ENCODE data around the gene RBPJL. TPM values are rescaled to one million over a fixed set of nuclear protein-coding genes. Genes with fewer than 3 reads are reported as not detected.

Gene RBPJL
- total and polyA plus RNA-seq, 2 of the 13 experiments (the other 11 are each of a cell fraction or from before 2014, with no cell fraction given), result not detected

DNA sequence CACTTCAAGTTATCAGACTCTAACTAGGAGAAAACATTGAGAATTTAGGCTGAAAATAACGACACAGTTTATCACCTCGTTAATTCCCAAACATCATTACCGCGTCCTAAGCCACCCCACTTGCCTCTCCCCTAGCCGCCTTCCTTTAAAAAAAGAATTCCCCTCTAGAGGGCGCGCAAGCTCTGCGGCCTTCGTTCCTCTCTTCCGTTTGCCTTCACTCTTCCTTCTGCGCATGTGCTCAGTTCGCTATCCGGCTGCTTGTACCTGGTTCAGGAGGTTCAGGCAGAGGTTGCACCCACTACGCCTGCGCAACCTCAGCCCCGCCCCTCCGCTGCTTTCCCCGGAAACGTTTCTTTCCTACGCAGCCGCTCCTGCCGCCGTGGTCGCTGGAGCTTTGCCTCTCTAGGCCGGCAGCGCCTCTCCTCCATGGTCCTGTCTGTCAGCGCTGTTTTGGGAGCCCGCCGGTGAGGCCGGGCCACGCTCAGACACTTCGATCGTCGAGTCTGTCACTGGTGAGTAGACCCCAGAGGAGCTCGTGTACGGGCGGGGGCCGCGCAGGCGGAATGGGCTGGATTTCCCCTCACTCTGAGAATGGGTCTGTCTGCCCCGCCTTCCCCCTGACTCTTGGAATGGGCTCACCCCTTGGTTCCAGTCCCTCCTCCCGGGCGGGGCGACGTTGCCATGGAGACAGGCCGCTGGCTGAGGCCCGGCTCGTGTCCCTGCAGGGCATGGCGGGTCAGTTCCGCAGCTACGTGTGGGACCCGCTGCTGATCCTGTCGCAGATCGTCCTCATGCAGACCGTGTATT lies 56.4 kb downstream of the RBPJL start, which contains the start of gene SYS1 (continued):
- no peak for TF ChIP-seq MAFK (conservative IDR thresholded peaks at IDR 0.05 in 1 of 2, IDR thresholded peaks at IDR 0.05 in 1 of 2; ENCODE audit: low read length in 2 of 2)
- no peak; the same call in 1 of the 2 replicates for TF ChIP-seq ZNF264 (CRISPR knock-in tag; IDR thresholded peaks at IDR 0.05)
- TF ChIP-seq ZNF33B (CRISPR knock-in tag; IDR thresholded peaks at IDR 0.05), result peak; percentile 90
- TF ChIP-seq SRY (CRISPR knock-in tag; IDR thresholded peaks at IDR 0.05), result peak; percentile 99
- peak; percentile 92 for TF ChIP-seq POLR2AphosphoS5 (IDR thresholded peaks at IDR 0.05; ENCODE audit: low read depth, low read length)
- TF ChIP-seq ATAD3A (CRISPR knock-in tag; IDR thresholded peaks at IDR 0.05), result peak; percentile 64; the same call in 1 of the 2 replicates
- TF ChIP-seq NKX3-1 (CRISPR knock-in tag; IDR thresholded peaks at IDR 0.05), result peak; percentile 91
- no peak for TF ChIP-seq SMARCC2 (IDR thresholded peaks at IDR 0.05)
- peak; percentile 88 for TF ChIP-seq ZZZ3 (CRISPR knock-in tag; IDR thresholded peaks at IDR 0.05; ENCODE audit: borderline replicate concordance)
- TF ChIP-seq ZNF644 (CRISPR knock-in tag; IDR thresholded peaks at IDR 0.05; ENCODE audit: low read depth), result no peak
- TF ChIP-seq RBM39 (IDR thresholded peaks at IDR 0.05; ENCODE audit: low read depth, low read length, poor library complexity, severe bottlenecking), result peak; percentile 98
- peak; percentile 75 for TF ChIP-seq ZNF547 (CRISPR knock-in tag; IDR thresholded peaks at IDR 0.05)
- TF ChIP-seq ZNF17 (CRISPR knock-in tag; IDR thresholded peaks at IDR 0.05), result no peak
- TF ChIP-seq ZFP90 (CRISPR knock-in tag; IDR thresholded peaks at IDR 0.05; ENCODE audit: borderline replicate concordance), result peak; percentile 96
- TF ChIP-seq ZNF343 (CRISPR knock-in tag; IDR thresholded peaks at IDR 0.05), result peak; percentile 99
- peak; percentile 33; the same call in 1 of the 2 replicates for TF ChIP-seq CHD2 (IDR thresholded peaks at IDR 0.05; ENCODE audit: low read depth, low read length)
- TF ChIP-seq ZNF441 (CRISPR knock-in tag; IDR thresholded peaks at IDR 0.05; ENCODE audit: borderline replicate concordance), result peak; percentile 76; the same call in 1 of the 2 replicates
- peak; percentile 61; the same call in 1 of the 2 replicates for TF ChIP-seq ZNF790 (CRISPR knock-in tag; IDR thresholded peaks at IDR 0.05; ENCODE audit: borderline replicate concordance)
- TF ChIP-seq IRF2 (CRISPR knock-in tag; IDR thresholded peaks at IDR 0.05), result peak; percentile 93
- TF ChIP-seq ZNF546 (CRISPR knock-in tag; conservative IDR thresholded peaks at IDR 0.05), result no peak; the same call in 1 of the 2 replicates
- TF ChIP-seq ZBTB20 (CRISPR knock-in tag; IDR thresholded peaks at IDR 0.05; ENCODE audit: borderline replicate concordance, low read depth), result peak; percentile 95; the same call in 1 of the 2 replicates
- TF ChIP-seq ZNF75D (CRISPR knock-in tag; IDR thresholded peaks at IDR 0.05; ENCODE audit: borderline replicate concordance), result no peak
- peak; percentile 9; the same call in 1 of the 2 replicates for TF ChIP-seq HOXD1 (CRISPR knock-in tag; IDR thresholded peaks at IDR 0.05)
- TF ChIP-seq ADNP (CRISPR knock-in tag; IDR thresholded peaks at IDR 0.05), result no peak
- peak; percentile 75 for TF ChIP-seq ZNF160 (CRISPR knock-in tag; IDR thresholded peaks at IDR 0.05)
- TF ChIP-seq, protein P1, sequence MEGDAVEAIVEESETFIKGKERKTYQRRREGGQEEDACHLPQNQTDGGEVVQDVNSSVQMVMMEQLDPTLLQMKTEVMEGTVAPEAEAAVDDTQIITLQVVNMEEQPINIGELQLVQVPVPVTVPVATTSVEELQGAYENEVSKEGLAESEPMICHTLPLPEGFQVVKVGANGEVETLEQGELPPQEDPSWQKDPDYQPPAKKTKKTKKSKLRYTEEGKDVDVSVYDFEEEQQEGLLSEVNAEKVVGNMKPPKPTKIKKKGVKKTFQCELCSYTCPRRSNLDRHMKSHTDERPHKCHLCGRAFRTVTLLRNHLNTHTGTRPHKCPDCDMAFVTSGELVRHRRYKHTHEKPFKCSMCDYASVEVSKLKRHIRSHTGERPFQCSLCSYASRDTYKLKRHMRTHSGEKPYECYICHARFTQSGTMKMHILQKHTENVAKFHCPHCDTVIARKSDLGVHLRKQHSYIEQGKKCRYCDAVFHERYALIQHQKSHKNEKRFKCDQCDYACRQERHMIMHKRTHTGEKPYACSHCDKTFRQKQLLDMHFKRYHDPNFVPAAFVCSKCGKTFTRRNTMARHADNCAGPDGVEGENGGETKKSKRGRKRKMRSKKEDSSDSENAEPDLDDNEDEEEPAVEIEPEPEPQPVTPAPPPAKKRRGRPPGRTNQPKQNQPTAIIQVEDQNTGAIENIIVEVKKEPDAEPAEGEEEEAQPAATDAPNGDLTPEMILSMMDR (CRISPR knock-in tag; IDR thresholded peaks at IDR 0.05), result peak; percentile 99
- no peak for TF ChIP-seq JDP2 (CRISPR knock-in tag; IDR thresholded peaks at IDR 0.05; ENCODE audit: borderline replicate concordance)
- TF ChIP-seq, protein P2, sequence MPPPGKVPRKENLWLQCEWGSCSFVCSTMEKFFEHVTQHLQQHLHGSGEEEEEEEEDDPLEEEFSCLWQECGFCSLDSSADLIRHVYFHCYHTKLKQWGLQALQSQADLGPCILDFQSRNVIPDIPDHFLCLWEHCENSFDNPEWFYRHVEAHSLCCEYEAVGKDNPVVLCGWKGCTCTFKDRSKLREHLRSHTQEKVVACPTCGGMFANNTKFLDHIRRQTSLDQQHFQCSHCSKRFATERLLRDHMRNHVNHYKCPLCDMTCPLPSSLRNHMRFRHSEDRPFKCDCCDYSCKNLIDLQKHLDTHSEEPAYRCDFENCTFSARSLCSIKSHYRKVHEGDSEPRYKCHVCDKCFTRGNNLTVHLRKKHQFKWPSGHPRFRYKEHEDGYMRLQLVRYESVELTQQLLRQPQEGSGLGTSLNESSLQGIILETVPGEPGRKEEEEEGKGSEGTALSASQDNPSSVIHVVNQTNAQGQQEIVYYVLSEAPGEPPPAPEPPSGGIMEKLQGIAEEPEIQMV (CRISPR knock-in tag; IDR thresholded peaks at IDR 0.05; ENCODE audit: low read depth), result peak; percentile 94
- peak; percentile 86 for TF ChIP-seq MED1 (CRISPR knock-in tag; IDR thresholded peaks at IDR 0.05)
- no peak for TF ChIP-seq HDAC6 (IDR thresholded peaks at IDR 0.05; ENCODE audit: low read depth, low read length)

Data from HepG2 (cell line).